NCI-H748 (cell line): ENCODE data around the gene LOXL3.
A peak's percentile ranks its signal among the peaks of the same experiment; 100 is the strongest.

Source experiments
- DNase-seq: peaks from one replicate; lab custom pipeline; 2025; ENCODE audit not compliant: unreplicated experiment; lab: John Stamatoyannopoulos, UW

The LOXL3 gene

GRCh38 chr2:74511104-74511989 lies 42.4 kb downstream of the LOXL3 start:
- DNase-seq, result no peak

DNA sequence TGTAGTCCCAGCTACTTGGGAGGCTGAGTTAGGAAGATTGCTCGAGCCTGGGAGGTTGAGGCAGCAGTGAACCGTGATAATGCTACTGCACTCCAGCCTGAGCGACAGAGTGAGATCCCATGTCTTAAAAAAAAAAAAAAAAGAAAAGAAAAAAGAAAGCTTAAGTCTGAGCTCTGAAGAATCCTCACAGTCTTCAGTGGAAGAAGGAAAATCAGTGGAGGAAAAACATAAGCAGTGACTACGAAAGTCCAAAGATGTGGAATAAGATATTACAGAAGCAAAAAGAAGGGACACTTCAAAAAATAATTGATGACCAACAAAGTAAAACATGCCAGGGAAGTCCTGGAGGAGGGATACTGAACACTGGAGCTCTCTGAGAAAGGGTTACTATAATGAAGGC lies 43.5 kb downstream of the LOXL3 start:
- DNase-seq, result no peak

DNA sequence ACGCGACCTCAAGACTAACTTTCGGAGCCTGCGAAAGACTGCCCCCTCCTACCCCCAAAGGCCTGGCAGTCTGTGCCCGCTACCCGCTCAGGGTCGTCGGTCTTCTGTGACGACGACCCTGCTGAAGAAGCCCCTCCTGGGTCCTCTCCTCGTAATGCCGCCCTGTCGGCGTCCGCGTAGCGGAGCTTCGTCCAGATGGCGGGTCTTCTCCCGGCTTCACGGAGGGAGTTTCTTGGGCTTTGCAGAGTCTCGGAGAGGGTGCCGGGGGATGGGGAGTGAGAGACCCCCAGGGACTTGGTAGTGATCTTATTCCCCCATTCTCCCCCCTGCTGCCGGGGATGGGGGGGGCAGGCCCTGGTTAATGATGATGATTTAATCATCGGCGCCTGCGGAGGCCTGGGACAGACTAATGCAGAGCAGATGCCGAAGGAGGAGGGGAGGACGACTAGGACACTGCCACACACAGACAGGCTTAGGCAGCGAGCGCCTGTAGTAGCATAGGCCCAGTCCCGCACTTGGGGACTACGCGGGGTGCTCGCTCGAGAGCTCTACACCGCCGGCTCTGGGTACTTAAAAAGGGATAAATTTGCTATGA lies 45.7 kb downstream of the LOXL3 start:
- peak; percentile 77 for DNase-seq

- peak; percentile 98 for DNase-seq
Observed at GRCh38 chr2:74507145-74507925, 46.4 kb downstream of the LOXL3 start, which contains the start of gene PCGF1. PCGF1 (minus strand) TSS chr2:74507695; CDS start chr2:74507668, 27 bp downstream.

GRCh38 chr2:74505448-74506246 lies 48.1 kb downstream of the LOXL3 start:
- DNase-seq, result no peak

GRCh38 chr2:74504591-74504990 lies 49.2 kb downstream of the LOXL3 start:
- no peak for DNase-seq

- peak; percentile 17 for DNase-seq
Observed at GRCh38 chr2:74503506-74504475, 50.0 kb downstream of the LOXL3 start.

GRCh38 chr2:74502720-74503505 lies 50.8 kb downstream of the LOXL3 start:
- DNase-seq, result peak; percentile 57

GRCh38 chr2:74502147-74502719 lies 51.5 kb downstream of the LOXL3 start:
- DNase-seq, result no peak

DNA sequence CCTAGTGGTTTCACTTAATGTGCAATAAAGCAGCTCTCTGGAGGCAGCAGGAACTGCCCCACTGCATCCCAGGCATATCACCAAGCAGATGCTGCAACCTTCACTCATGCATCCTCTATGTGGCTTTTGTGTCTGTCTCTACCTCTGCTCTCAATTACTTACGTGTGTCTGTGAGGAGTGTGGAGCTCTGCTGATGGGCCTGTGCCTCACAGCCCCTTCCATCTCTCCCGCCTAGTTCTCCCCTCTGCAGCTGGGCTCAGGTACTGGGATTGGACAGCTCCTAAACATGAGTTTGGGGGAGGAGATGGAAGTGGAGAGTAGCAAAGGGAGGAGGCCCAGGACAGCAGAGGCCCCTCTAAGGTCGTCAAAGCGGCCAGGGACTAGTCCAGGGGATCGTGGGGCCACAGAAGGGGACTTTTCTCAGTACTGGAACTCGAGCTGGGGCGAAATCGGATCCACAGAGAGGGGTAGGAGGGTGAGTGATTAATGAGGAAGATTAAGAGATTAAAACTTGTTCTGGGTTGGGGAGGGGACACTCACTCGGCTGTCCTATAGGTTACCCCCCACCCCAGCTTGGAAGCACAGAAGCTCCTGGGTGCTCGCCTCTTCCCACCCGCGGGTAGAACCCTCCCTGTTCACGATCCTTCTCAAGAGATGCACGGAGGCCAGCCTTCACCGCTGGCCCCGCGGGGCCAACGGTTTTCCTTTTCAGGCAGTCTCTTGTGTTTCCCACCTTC lies 52.2 kb downstream of the LOXL3 start:
- no peak for DNase-seq

DNA sequence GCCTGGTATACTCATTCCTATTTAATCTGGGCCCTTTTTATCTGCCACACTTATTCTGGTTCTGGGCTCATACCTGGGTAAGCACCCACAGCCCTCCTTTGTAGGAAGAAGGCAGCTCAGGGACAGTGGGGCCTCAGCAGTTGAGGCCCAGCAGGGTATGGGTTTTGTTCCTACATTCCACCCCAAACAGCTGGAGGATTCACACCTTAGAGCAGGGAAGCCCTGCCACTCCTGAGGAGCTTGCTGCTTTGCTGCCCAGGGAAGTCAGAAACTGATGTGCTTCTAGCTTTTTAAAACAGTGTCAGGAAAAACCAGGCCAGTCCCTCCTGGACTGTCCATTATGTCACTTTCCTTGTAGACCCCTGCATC lies 53.2 kb downstream of the LOXL3 start:
- DNase-seq, result no peak

DNA sequence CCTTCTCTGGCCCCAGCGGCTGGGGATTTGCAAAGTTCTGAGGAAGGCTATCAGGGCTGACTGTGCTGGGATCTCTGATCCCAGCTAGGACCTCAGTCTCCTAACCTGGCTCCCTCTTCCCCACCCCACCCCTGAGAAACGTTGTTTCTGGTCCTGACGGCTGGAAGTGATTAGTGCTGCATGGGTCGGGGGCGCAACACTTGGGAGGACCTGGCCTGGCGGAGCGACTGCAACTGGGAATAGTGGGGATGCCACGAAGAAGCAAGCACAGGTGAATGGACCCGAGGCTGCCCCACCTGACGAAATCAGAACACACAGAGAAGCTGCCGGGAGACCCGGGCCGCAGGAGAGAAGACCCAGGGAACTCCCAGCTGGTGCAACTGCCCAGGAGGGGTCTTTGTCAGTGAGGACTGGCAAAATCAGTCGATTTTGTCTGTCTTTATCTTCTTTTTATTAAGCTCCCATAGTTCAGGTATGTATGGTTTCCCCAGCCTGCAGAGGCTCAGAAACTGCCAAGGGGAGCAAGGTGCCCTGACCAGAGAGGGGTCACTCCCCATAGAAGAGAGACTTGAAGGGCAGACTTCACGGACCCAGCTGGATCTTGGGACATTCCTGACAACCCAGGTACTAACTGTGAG lies 53.7 kb downstream of the LOXL3 start:
- DNase-seq, result no peak

DNA sequence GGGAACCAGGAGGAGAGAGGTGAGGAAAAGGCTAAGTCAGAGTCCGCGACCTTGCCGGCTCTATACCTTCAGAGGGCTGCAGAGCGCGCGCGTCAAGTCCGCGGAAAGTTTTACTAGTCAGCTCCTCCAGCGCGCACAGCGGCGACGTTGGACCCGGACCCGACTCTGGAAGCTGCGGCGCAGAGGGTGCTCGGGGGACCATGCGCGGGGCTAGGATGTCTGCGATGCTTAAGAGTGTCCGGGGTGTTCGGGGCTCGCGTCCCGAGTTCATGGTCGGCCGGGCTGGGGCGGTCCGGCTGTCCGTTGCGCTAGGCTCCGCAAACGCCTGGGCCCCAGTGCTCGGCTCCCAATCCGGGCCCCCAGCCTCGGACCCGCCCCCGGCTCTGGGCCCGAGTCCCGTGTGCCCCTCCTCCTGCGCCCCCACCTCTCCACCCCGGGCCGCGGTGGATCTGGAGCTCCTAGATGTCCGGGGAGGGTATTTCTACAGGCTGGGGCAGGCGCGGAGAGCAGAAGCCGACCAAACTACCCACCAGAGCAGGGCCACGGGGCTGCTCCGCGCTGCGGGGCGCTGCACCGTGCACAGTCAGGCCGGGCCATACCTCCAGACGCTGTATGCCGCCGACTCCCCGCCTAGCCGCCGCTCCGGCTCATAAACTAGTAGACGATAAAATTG lies 54.3 kb downstream of the LOXL3 start, which contains the start of gene LBX2:
LBX2 (minus strand) TSS at position 337 of the 673 bp plus-strand sequence; CDS start at position 271, 66 bp downstream.
- no peak for DNase-seq

- no peak for DNase-seq
Observed at GRCh38 chr2:74498500-74499266, 55.1 kb downstream of the LOXL3 start.

DNA sequence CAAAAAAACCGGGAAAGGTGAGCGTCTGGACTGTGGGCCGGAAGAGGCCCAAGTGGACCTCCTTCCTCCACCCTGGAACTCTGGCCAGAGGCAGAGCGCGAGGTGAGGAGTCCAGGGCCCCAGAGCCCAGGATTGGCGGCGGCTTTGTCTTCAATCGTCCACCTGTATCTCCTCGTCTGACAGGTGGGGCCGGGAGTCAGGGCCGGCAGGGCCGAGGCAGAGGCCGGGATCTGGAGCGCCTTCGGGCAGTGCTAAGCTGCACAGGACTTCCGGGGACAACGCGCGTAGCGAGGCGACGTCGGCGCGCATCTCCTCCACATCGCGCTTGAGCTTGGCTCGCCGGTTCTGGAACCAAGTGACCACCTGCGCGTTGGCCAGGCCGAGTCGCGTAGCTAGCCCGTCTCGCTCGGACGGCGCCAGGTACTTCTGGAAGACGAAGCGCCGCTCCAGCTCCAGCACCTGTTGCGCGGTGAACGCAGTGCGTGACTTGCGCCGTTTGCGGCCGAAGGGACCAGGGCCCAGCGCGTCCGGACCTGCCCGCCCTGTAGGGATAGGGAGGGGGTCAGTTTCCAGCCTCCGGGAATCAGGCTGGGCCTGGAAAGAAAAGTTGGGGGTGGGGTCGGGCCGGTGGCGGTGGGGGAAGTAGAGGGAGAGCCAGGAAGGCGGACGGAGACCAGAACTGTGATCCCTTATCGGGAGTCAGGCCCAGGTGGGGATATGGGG lies 55.8 kb downstream of the LOXL3 start:
- peak; percentile 53 for DNase-seq
